Breast epithelium (tissue), 3 donors: Measurements from ENCODE around the gene CBLN3.

ENCODE experiments used
- POLR2A ChIP-seq: fragments of 450-650 bp; IDR thresholded peaks from one replicate; pipeline ENCODE4 v1.6.1; 2016; ENCODE audit warnings: antibody characterized with exemption, mild to moderate bottlenecking, moderate library complexity
- POLR2AphosphoS5 ChIP-seq, 3 donors: sonication (generic); formaldehyde crosslinking; IDR thresholded peaks; one replicate each; pipeline ENCODE4 v1.6.1; 2017; ENCODE audit warnings: antibody characterized with exemption in 3 of 3
- TF ChIP-seq, protein P1 (sequence below), 3 donors: fragments of 450-650 bp; IDR thresholded peaks; one replicate each; pipeline ENCODE4 v1.5.1; 2016 to 2017; ENCODE audit warnings: antibody characterized with exemption in 3 of 3, mild to moderate bottlenecking in 3 of 3, moderate library complexity in 3 of 3

DNA sequence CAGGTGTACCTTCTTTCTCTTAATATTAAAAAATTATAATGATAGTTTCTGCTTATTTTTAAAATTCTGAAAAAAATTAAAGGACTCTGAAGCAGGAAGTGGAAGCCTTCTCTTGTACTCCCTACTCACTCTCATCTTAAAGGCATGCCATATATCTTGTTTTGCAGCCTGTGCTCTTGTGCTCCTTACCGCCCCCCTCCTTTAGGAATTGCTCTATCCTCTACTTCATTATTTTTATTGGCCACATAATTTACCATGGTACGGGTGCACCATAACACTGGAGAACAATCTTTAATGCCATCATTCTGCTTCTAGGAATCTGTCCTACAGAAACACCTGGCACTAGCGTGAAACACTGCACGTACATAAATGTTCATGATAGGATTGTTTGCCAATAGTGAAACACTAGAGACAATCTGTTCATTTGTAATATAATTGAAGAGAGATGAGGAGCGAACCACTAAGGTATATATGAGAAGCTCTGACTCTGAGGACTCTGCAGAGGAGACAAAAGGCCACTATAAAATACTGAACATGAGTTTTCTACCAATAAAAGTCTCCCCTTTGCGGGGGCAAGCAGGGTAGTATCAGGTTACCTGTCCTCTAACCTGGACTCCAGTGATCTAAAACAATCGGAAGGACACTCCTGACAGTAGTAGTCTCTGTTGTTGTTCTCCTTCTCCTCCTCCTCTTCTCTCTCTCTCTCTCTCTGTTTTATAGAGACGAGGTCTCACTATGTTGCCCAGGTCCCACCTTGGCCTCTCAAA lies 37.0 kb downstream of the CBLN3 start:
- TF ChIP-seq, protein P1, sequence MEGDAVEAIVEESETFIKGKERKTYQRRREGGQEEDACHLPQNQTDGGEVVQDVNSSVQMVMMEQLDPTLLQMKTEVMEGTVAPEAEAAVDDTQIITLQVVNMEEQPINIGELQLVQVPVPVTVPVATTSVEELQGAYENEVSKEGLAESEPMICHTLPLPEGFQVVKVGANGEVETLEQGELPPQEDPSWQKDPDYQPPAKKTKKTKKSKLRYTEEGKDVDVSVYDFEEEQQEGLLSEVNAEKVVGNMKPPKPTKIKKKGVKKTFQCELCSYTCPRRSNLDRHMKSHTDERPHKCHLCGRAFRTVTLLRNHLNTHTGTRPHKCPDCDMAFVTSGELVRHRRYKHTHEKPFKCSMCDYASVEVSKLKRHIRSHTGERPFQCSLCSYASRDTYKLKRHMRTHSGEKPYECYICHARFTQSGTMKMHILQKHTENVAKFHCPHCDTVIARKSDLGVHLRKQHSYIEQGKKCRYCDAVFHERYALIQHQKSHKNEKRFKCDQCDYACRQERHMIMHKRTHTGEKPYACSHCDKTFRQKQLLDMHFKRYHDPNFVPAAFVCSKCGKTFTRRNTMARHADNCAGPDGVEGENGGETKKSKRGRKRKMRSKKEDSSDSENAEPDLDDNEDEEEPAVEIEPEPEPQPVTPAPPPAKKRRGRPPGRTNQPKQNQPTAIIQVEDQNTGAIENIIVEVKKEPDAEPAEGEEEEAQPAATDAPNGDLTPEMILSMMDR (IDR thresholded peaks at IDR 0.05): no peak
- TF ChIP-seq POLR2A: no peak
- TF ChIP-seq POLR2AphosphoS5 (IDR thresholded peaks at IDR 0.05): no peak
